SU-DHL-6 (cell line): ENCODE results near the gene TAF11L5.

Experiments used
- EZH2phosphoT487 ChIP-seq: fragments of 200-600 bp; sonication (generic), shearing (Covaris generic); conservative IDR thresholded peaks from 2 replicates; pipeline ENCODE4 v1.6.1; 2018; ENCODE audit warnings: mild to moderate bottlenecking, antibody characterized with exemption, low read length, moderate library complexity, mixed read lengths
- TF ChIP-seq, protein P1 (sequence below): fragments of 200-600 bp; sonication (generic); IDR thresholded peaks from one replicate; pipeline ENCODE4 v1.5.1; 2017; ENCODE audit warnings: antibody characterized with exemption, mild to moderate bottlenecking, low read length, moderate library complexity; ENCODE audit not compliant: insufficient read depth, poor library complexity, severe bottlenecking

DNA sequence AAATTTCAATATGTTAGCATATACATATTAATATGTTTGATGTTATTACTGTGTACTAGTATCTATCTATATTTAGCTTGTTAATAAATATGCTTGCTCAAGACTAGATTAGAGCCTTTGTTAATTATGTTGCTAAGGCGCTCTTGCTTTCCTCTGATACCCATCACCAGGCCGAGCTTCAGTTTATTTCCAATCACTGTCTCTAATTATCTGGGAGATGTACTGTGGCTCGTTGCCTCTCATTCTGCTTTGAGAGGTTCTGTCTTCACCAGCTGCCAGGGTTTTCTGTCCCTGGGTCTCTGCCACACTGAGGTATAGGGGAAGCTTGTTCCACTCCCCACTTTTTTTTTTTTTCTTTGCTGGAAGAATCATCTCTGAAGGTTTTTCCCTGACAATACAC, 48.0 kb upstream of the TAF11L5 start:
- TF ChIP-seq EZH2phosphoT487: no peak
- TF ChIP-seq, protein P1, sequence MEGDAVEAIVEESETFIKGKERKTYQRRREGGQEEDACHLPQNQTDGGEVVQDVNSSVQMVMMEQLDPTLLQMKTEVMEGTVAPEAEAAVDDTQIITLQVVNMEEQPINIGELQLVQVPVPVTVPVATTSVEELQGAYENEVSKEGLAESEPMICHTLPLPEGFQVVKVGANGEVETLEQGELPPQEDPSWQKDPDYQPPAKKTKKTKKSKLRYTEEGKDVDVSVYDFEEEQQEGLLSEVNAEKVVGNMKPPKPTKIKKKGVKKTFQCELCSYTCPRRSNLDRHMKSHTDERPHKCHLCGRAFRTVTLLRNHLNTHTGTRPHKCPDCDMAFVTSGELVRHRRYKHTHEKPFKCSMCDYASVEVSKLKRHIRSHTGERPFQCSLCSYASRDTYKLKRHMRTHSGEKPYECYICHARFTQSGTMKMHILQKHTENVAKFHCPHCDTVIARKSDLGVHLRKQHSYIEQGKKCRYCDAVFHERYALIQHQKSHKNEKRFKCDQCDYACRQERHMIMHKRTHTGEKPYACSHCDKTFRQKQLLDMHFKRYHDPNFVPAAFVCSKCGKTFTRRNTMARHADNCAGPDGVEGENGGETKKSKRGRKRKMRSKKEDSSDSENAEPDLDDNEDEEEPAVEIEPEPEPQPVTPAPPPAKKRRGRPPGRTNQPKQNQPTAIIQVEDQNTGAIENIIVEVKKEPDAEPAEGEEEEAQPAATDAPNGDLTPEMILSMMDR: no peak
